Measurements from ENCODE around the gene NDUFAF8. TPM values are rescaled to one million over a fixed set of nuclear protein-coding genes. Genes with fewer than 3 reads are reported as not detected.

Gene NDUFAF8
- total RNA-seq, 1 donor from 2014 or later: 45.9 TPM

- Histone ChIP-seq H3K36me3 (ENCODE audit: control insufficient read depth, insufficient read depth, low read length) (no peaks in the 10 kb centered on the region), H3K4me3 (ENCODE audit: low read depth, low read length) (no peak overlapping the region), H3K27me3 (ENCODE audit: control insufficient read depth, insufficient read depth, low read length) (no peaks in the 10 kb centered on the region)
- TF ChIP-seq CTCF (IDR thresholded peaks at IDR 0.05; ENCODE audit: insufficient read depth, low read length, poor library complexity, severe bottlenecking): no peak
- no peak for DNase-seq (ENCODE audit: low read depth)
These were observed 48.0 kb downstream of the NDUFAF8 start for GRCh38 chr17:81287152-81287551.

GRCh38 chr17:81287741-81288430 is 48.8 kb downstream of the NDUFAF8 start:
- Histone ChIP-seq H3K4me3 (ENCODE audit: low read depth, low read length) (no peak overlapping the region), H3K36me3 (ENCODE audit: control insufficient read depth, insufficient read depth, low read length) (no peaks in the 10 kb centered on the region), H3K27me3 (ENCODE audit: control insufficient read depth, insufficient read depth, low read length) (no peaks in the 10 kb centered on the region)
- no peak for DNase-seq (ENCODE audit: low read depth)
- TF ChIP-seq CTCF (IDR thresholded peaks at IDR 0.05; ENCODE audit: insufficient read depth, low read length, poor library complexity, severe bottlenecking): no peak

- no peaks in the 10 kb centered on the region for H3K27me3 ChIP-seq (ENCODE audit: control insufficient read depth, insufficient read depth, low read length)
- no peak for DNase-seq (ENCODE audit: low read depth)
- H3K36me3 ChIP-seq (ENCODE audit: control insufficient read depth, insufficient read depth, low read length): no peaks in the 10 kb centered on the region
- no peak overlapping the region for H3K4me3 ChIP-seq (ENCODE audit: low read depth, low read length)
- TF ChIP-seq CTCF (IDR thresholded peaks at IDR 0.05; ENCODE audit: insufficient read depth, low read length, poor library complexity, severe bottlenecking): no peak
These were observed 49.6 kb downstream of the NDUFAF8 start for GRCh38 chr17:81288715-81289114.

- no peak for DNase-seq (ENCODE audit: low read depth)
- H3K4me3 ChIP-seq (ENCODE audit: low read depth, low read length): no peak overlapping the region
- TF ChIP-seq CTCF (IDR thresholded peaks at IDR 0.05; ENCODE audit: insufficient read depth, low read length, poor library complexity, severe bottlenecking): no peak
- H3K27me3 ChIP-seq (ENCODE audit: control insufficient read depth, insufficient read depth, low read length): no peaks in the 10 kb centered on the region
- no peaks in the 10 kb centered on the region for H3K36me3 ChIP-seq (ENCODE audit: control insufficient read depth, insufficient read depth, low read length)
These were observed 50.5 kb downstream of the NDUFAF8 start for GRCh38 chr17:81289627-81290026.

- H3K4me3 ChIP-seq (ENCODE audit: low read depth, low read length): no peak overlapping the region
- TF ChIP-seq CTCF (IDR thresholded peaks at IDR 0.05; ENCODE audit: insufficient read depth, low read length, poor library complexity, severe bottlenecking): no peak
- no peak for DNase-seq (ENCODE audit: low read depth)
- H3K36me3 ChIP-seq (ENCODE audit: control insufficient read depth, insufficient read depth, low read length): no peaks in the 10 kb centered on the region
- no peaks in the 10 kb centered on the region for H3K27me3 ChIP-seq (ENCODE audit: control insufficient read depth, insufficient read depth, low read length)
These were observed 51.1 kb downstream of the NDUFAF8 start for GRCh38 chr17:81290230-81290629.

Other genes with a start within 250 kb of the NDUFAF8 start
- 26.6 and 36.6 TPM in 2 replicates for gene CHMP6, start 247.5 kb upstream of the NDUFAF8 start, total RNA-seq
- gene BAIAP2, start 204.2 kb upstream of the NDUFAF8 start, total RNA-seq: 80.3 and 83.4 TPM in 2 replicates
- not detected in 2 replicates for gene PVALEF, start 73.8 kb upstream of the NDUFAF8 start, total RNA-seq
- gene AATK, start 73.1 kb upstream of the NDUFAF8 start, total RNA-seq: 0.33 and 0.55 TPM in 2 replicates
- gene CEP131, start 16.4 kb upstream of the NDUFAF8 start, total RNA-seq: 26.2 and 26.3 TPM in 2 replicates
- 17.0 and 30.6 TPM in 2 replicates for gene TEPSIN, start 263 bp upstream of the NDUFAF8 start, total RNA-seq
- 100 and 120 TPM in 2 replicates for gene SLC38A10, start 56.0 kb downstream of the NDUFAF8 start, total RNA-seq
- 6.6 and 15.1 TPM in 2 replicates for gene BAHCC1, start 156.1 kb downstream of the NDUFAF8 start, total RNA-seq

Measured in kidney epithelial cell (primary cell).